Panc1 (cell line): ENCODE results near the gene IGFBP7. TPM values are rescaled to one million over a fixed set of nuclear protein-coding genes. Genes with fewer than 3 reads are reported as not detected.

ENCODE experiments used
- ATAC-seq: fragments of 200-7000 bp; cut with Tn5 transposase; 2 replicates; pipeline ENCODE4 v1.9.1; 2020; ENCODE audit warnings: mild to moderate bottlenecking, moderate library complexity
- BruUV-seq: library from RNA; stranded (reverse); fragments of 400-500 nt; replicated peaks from 2 replicates; lab custom pipeline; 2021; lab: Mats Ljungman, UMichigan
- CTCF ChIA-PET: fragments of 300-600 bp; sonication (Branson Sonifier 250); formaldehyde crosslinking; loops from one replicate; lab custom pipeline; 2022; ENCODE audit warnings: antibody characterized with exemption; lab: Charles Lee
- POLR2A ChIA-PET: fragments of 300-600 bp; sonication (Branson Sonifier 250); formaldehyde crosslinking; loops from one replicate; lab custom pipeline; 2022; ENCODE audit warnings: antibody characterized with exemption; lab: Charles Lee
- DNase-seq: peaks from one replicate; pipeline ENCODE4 v3.0.0-alpha.2; 2010; ENCODE audit warnings: low read depth, low spot score
- H3K27ac ChIP-seq: 2 replicates; pipeline ENCODE4 v1.5.1; 2011; ENCODE audit warnings: mild to moderate bottlenecking, low read length, inconsistent platforms
- H3K27me3 ChIP-seq: fragments of 200-500 bp; sonication (Bioruptor generic); 2 replicates; pipeline ENCODE4 v1.6.0; 2014; ENCODE audit warnings: low read length, inconsistent platforms; ENCODE audit not compliant: control insufficient read depth, insufficient read depth
- H3K36me3 ChIP-seq: fragments of 200-500 bp; sonication (Bioruptor generic); 2 replicates; pipeline ENCODE4 v1.5.1; 2014; ENCODE audit warnings: inconsistent platforms, mild to moderate bottlenecking, low read length, moderate library complexity; ENCODE audit not compliant: control insufficient read depth, insufficient read depth
- H3K4me1 ChIP-seq: 2 replicates; pipeline ENCODE4 v1.5.1; 2011; ENCODE audit warnings: inconsistent platforms, mild to moderate bottlenecking, low read length, moderate library complexity; ENCODE audit not compliant: control insufficient read depth, insufficient read depth
- H3K4me3 ChIP-seq, 2 experiments: 2 replicates each; pipeline ENCODE4 v1.5.1; 2011 to 2012; ENCODE audit warnings: low read depth in 2 of 2, low read length in 2 of 2, mild to moderate bottlenecking in 2 of 2, inconsistent platforms in 1 of 2, moderate library complexity in 1 of 2
- H3K9me3 ChIP-seq: fragments of 200-500 bp; sonication (Bioruptor generic); 2 replicates; pipeline ENCODE4 v1.5.1; 2014; ENCODE audit warnings: low read depth, mild to moderate bottlenecking, inconsistent platforms, low read length, moderate library complexity; ENCODE audit not compliant: control insufficient read depth, insufficient read depth
- POLR2AphosphoS5 ChIP-seq: IDR thresholded peaks from 2 replicates; pipeline ENCODE4 v1.6.1; 2012; ENCODE audit warnings: mild to moderate bottlenecking, low read depth, low read length, moderate library complexity
- SIN3A ChIP-seq: IDR thresholded peaks from 2 replicates; pipeline ENCODE4 v1.6.1; 2012; ENCODE audit warnings: low read depth, mild to moderate bottlenecking, low read length, moderate library complexity, borderline replicate concordance; ENCODE audit not compliant: insufficient read depth
- TCF7L2 ChIP-seq: IDR thresholded peaks from 2 replicates; pipeline ENCODE4 v1.6.1; 2011; ENCODE audit warnings: mild to moderate bottlenecking, low read depth, low read length, inconsistent platforms
- in situ Hi-C: cut with HindIII; loops from 2 replicates; pipeline ENCODE4 v1.10.0; 2016; ENCODE audit warnings: low sequenced_read_pairs, low pct_unique_long_range_greater_than_20kb
- intact Hi-C: fragments of 100-400 bp; cut with micrococcal nuclease; formaldehyde crosslinking; loops from one replicate; pipeline ENCODE4 v1.10.0; 2022; ENCODE audit not compliant: unreplicated experiment
- total RNA-seq: library from RNA; stranded (reverse); gene quantifications from one replicate; pipeline ENCODE4 v1.2.1, GENCODE V29; 2021; ENCODE audit not compliant: unreplicated experiment
- TF ChIP-seq, protein P1 (sequence below), 2 experiments: IDR thresholded peaks; 2 replicates each; pipeline ENCODE4 v1.6.1; 2011 to 2012; ENCODE audit warnings: low read depth in 2 of 2, control low read depth in 1 of 2, low read length in 1 of 2, mild to moderate bottlenecking in 1 of 2, moderate library complexity in 1 of 2; ENCODE audit not compliant: insufficient read depth in 1 of 2
- TF ChIP-seq, protein P2 (sequence below): fragments of 450-650 bp; IDR thresholded peaks from 2 replicates; pipeline ENCODE4 v1.5.1; 2017; ENCODE audit warnings: mild to moderate bottlenecking

Gene IGFBP7
- total RNA-seq, 1 experiment from 2014 or later, result 9.5 TPM

DNA sequence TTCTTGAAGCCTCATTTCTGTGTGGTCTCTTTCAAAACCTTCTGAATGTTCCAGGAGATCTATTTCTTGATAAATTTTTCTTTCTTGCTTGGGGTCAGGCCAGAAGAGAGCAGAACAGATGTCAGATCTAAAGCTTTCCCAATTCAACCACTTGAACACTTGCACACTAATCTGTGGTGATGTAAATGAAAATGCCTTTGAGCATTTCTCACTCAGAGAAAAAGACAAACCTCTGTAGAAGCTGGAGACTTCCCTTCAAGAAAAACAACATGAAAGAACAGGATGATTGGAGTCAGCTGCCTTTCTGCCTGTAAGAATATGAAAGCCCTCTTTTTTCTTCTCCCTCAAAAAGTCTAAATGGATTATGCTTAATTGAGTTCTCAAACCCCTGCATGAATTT, 11.2 kb downstream of the IGFBP7 start:
- CTCF ChIA-PET, result no interaction called here
- intact Hi-C loops (no loop called here), in situ Hi-C loops (no loop called here)
- POLR2A ChIA-PET, result no interaction called here
- no peak overlapping the region for H3K27ac ChIP-seq
- ATAC-seq (no peak), DNase-seq (no peak)
- TF ChIP-seq, protein P1, sequence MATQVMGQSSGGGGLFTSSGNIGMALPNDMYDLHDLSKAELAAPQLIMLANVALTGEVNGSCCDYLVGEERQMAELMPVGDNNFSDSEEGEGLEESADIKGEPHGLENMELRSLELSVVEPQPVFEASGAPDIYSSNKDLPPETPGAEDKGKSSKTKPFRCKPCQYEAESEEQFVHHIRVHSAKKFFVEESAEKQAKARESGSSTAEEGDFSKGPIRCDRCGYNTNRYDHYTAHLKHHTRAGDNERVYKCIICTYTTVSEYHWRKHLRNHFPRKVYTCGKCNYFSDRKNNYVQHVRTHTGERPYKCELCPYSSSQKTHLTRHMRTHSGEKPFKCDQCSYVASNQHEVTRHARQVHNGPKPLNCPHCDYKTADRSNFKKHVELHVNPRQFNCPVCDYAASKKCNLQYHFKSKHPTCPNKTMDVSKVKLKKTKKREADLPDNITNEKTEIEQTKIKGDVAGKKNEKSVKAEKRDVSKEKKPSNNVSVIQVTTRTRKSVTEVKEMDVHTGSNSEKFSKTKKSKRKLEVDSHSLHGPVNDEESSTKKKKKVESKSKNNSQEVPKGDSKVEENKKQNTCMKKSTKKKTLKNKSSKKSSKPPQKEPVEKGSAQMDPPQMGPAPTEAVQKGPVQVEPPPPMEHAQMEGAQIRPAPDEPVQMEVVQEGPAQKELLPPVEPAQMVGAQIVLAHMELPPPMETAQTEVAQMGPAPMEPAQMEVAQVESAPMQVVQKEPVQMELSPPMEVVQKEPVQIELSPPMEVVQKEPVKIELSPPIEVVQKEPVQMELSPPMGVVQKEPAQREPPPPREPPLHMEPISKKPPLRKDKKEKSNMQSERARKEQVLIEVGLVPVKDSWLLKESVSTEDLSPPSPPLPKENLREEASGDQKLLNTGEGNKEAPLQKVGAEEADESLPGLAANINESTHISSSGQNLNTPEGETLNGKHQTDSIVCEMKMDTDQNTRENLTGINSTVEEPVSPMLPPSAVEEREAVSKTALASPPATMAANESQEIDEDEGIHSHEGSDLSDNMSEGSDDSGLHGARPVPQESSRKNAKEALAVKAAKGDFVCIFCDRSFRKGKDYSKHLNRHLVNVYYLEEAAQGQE (IDR thresholded peaks at IDR 0.05; ENCODE audit: insufficient read depth in 1 of 2, low read depth in 2 of 2, low read length in 1 of 2), result no peak
- TF ChIP-seq SIN3A (no peak), TCF7L2 (no peak), POLR2AphosphoS5 (no peak)
- TF ChIP-seq, protein P2, sequence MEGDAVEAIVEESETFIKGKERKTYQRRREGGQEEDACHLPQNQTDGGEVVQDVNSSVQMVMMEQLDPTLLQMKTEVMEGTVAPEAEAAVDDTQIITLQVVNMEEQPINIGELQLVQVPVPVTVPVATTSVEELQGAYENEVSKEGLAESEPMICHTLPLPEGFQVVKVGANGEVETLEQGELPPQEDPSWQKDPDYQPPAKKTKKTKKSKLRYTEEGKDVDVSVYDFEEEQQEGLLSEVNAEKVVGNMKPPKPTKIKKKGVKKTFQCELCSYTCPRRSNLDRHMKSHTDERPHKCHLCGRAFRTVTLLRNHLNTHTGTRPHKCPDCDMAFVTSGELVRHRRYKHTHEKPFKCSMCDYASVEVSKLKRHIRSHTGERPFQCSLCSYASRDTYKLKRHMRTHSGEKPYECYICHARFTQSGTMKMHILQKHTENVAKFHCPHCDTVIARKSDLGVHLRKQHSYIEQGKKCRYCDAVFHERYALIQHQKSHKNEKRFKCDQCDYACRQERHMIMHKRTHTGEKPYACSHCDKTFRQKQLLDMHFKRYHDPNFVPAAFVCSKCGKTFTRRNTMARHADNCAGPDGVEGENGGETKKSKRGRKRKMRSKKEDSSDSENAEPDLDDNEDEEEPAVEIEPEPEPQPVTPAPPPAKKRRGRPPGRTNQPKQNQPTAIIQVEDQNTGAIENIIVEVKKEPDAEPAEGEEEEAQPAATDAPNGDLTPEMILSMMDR, result no peak
- no peak overlapping the region for H3K4me3 ChIP-seq
- BruUV-seq, result no TSS peak
- H3K4me1 ChIP-seq, result no peaks in the 10 kb centered on the region
- no peaks in the 10 kb centered on the region for H3K36me3 ChIP-seq
- H3K9me3 ChIP-seq, result no peaks in the 10 kb centered on the region
- no peaks in the 10 kb centered on the region for H3K27me3 ChIP-seq

DNA sequence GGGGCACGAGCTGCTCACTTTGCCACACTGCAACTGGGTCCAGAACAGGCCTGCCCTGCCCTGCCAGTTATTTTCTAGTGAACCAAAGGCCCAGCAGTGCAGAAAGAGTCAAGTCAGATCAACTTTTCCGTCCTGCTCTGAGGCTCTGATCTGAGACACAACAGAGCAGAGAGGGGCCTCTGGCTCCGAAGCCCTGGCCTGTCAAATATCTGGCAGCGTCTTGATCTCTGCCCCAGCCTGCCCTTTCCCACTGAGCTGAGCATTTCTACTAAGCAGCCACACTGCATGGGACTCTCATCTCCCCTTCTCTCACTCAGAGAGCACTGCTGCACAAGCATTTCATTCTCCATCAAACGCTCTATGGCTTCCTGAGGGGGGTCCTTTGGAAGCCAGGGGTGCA, 11.8 kb downstream of the IGFBP7 start:
- no TSS peak for BruUV-seq
- Histone ChIP-seq H3K27ac (no peak overlapping the region), H3K9me3 (no peaks in the 10 kb centered on the region), H3K4me1 (no peaks in the 10 kb centered on the region), H3K27me3 (no peaks in the 10 kb centered on the region), H3K36me3 (no peaks in the 10 kb centered on the region), H3K4me3 (no peak overlapping the region)
- intact Hi-C loops (no loop called here), in situ Hi-C loops (no loop called here)
- no peak for DNase-seq
- no peak for ATAC-seq
- ChIA-PET POLR2A (no interaction called here), CTCF (no interaction called here)
- TF ChIP-seq, protein P1 (IDR thresholded peaks at IDR 0.05; ENCODE audit: insufficient read depth in 1 of 2, low read depth in 2 of 2, low read length in 1 of 2), result no peak
- TF ChIP-seq, protein P2, result no peak
- TF ChIP-seq TCF7L2 (no peak), SIN3A (no peak), POLR2AphosphoS5 (no peak)
